Stomach smooth muscle (tissue), 2 donors: Measurements from ENCODE around the gene AMN.

Experiments
- H3K27ac ChIP-seq: one replicate; pipeline ENCODE4 v1.7.0; 2013; ENCODE audit warnings: mild to moderate bottlenecking, low read length, inconsistent platforms
- H3K27me3 ChIP-seq, 2 donors: one replicate each; pipeline ENCODE4 v1.7.0; 2013; ENCODE audit warnings: low read length in 2 of 2; ENCODE audit not compliant: insufficient read depth in 2 of 2, control insufficient read depth in 1 of 2
- H3K36me3 ChIP-seq, 2 donors: one replicate each; pipeline ENCODE4 v1.7.0; 2013; ENCODE audit warnings: low read length in 2 of 2; ENCODE audit not compliant: control insufficient read depth in 2 of 2, insufficient read depth in 2 of 2
- H3K4me1 ChIP-seq: one replicate; pipeline ENCODE4 v1.7.0; 2013; ENCODE audit warnings: low read length; ENCODE audit not compliant: control insufficient read depth, insufficient read depth
- H3K4me3 ChIP-seq, 2 donors: one replicate each; pipeline ENCODE4 v1.7.0; 2013; ENCODE audit warnings: low read length in 2 of 2
- H3K9ac ChIP-seq, 2 donors: one replicate each; pipeline ENCODE4 v1.7.0; 2013; ENCODE audit warnings: low read length in 2 of 2, mild to moderate bottlenecking in 1 of 2
- H3K9me3 ChIP-seq, 2 donors: one replicate each; pipeline ENCODE4 v1.7.0; 2013; ENCODE audit warnings: low read length in 2 of 2; ENCODE audit not compliant: control insufficient read depth in 2 of 2
- donor health status: healthy.
- donor health status: Pancreatic carcinoma.

The AMN gene

DNA sequence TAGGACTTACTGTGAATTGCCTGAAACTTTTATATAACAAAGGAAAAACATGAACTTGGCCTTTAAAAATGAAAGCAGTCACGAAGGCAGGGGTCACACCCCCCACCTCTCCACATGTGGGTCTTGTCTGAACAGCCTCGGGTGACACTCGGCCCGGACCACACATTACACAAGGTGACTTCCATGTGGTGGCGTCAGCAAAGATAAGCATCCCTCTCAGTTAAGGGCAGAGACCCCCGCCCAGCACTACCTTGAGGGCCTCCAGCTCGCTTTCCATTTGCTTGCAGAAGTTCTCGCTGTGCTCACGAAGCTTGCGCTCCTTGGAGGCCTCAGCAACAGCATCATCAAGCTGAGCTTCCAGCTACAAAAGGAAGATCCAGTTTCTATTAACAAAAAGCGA is 47.4 kb downstream of the AMN start:
- Histone ChIP-seq H3K4me1 (no peaks in the 10 kb centered on the region), H3K4me3 (no peak overlapping the region), H3K9ac (no peak overlapping the region), H3K9me3 (no peaks in the 10 kb centered on the region), H3K36me3 (peaks cover 69 to 75% of the 10 kb centered on the region in 2 donors), H3K27ac (no peak overlapping the region), H3K27me3 (no peaks in the 10 kb centered on the region)

- H3K9me3 ChIP-seq: no peaks in the 10 kb centered on the region
- H3K27me3 ChIP-seq: no peaks in the 10 kb centered on the region
- no peak overlapping the region for H3K9ac ChIP-seq
- no peaks in the 10 kb centered on the region for H3K4me1 ChIP-seq
- H3K4me3 ChIP-seq: no peak overlapping the region
- H3K27ac ChIP-seq: no peak overlapping the region
- peaks cover 69 to 73% of the 10 kb centered on the region in 2 donors for H3K36me3 ChIP-seq
These were observed 48.0 kb downstream of the AMN start for GRCh38 chr14:102970496-102970895.

DNA sequence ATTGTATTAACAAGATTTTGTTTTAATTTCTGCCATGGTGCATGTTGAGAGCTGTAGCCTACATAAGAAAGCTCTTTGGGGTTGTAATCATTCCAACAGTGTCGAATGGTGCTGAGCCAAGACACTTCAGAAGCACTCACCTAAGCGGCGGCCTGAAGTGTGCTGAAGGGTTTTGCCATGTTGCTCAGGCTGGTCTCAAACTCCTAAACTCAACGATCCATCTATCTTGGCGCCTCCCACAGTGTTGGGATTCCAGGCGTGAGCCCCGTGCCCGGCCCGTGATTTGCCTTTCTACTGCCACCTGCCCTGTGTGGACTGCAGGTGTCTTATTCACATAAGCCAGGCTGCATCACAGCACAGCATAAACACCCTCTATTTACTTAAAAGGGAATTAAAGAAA is 48.9 kb downstream of the AMN start:
- Histone ChIP-seq H3K4me1 (no peaks in the 10 kb centered on the region), H3K9ac (no peak overlapping the region), H3K27ac (no peak overlapping the region), H3K4me3 (no peak overlapping the region), H3K9me3 (no peaks in the 10 kb centered on the region), H3K27me3 (no peaks in the 10 kb centered on the region), H3K36me3 (peaks cover 64 to 76% of the 10 kb centered on the region in 2 donors)

DNA sequence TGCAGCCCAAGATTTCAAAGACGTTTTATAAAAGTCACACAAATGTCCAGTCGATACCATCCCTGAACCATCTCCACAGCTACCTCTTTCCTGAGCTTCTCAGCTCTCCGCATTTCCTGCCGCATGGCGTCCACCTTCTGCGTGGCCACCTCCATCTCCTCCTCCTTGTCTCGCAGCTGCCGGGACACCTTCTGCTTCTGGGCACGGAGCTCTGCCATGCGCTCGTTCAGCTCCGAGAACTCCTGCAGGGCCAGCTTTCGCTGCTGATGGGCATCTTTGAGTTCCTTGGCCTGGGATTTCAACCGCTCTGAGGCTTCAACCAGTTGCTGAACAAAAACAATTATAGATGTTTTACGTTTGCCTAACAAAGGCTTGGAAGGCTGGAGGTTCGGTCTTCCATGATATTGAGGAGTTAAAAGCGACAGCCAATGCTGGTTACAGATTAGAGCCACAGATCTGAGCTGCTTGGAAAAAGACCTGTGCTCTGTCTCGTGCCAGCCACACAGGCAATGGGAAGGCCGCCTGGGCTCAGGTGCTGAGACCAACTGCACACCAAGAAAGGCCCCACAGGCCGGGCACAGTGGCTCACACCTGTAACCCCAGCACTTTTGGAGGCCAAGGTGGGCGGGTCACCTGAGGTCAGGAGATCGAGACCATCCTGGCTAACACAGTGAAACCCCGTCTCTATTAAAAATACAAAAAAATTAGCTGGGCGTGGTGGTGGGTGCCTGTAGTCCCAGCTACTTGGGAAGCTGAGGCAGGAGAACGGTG is 49.6 kb downstream of the AMN start:
- Histone ChIP-seq H3K9ac (no peak overlapping the region), H3K4me3 (no peak overlapping the region), H3K4me1 (no peaks in the 10 kb centered on the region), H3K27ac (no peak overlapping the region), H3K36me3 (peaks cover 64 to 75% of the 10 kb centered on the region in 2 donors), H3K9me3 (no peaks in the 10 kb centered on the region), H3K27me3 (no peaks in the 10 kb centered on the region)

DNA sequence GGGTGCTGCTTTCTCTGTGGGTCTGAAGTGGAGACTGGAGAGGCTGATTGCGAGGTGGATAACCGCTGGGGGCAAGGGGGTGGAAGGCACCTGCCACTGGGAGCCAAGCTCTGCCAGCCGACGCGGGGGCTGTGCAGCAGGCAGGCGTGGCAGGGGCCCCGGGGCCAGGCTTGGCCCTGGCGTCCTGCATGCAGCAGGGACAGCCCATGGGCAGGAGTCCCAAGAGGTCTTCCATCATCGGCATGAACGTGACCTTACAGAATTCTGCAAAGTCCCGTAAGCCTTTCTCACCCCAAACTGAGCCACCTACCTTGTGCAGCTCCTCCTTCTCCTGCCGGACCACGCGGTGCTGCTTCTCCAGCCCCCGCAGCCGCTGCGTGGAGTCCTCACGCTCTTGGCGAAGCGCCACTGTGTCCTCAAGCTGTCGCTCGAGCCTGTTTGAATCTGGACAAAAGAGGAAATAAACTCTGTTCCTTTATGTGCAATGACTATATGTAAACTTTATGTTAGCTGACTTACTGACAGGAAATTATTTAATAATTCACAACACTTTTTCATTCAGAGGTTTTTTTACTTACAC is 51.3 kb downstream of the AMN start:
- peaks cover 63 to 71% of the 10 kb centered on the region in 2 donors for H3K36me3 ChIP-seq

GRCh38 chr14:102975662-102976061 is 53.2 kb downstream of the AMN start:
- H3K9ac ChIP-seq: no peak overlapping the region
- H3K27me3 ChIP-seq: no peaks in the 10 kb centered on the region
- no peaks in the 10 kb centered on the region for H3K9me3 ChIP-seq
- H3K4me3 ChIP-seq: no peak overlapping the region
- peaks cover 2% of the 10 kb centered on the region for H3K4me1 ChIP-seq
- peaks cover 57 to 69% of the 10 kb centered on the region in 2 donors for H3K36me3 ChIP-seq
- no peak overlapping the region for H3K27ac ChIP-seq

More for the DNA sequence above, 51.3 kb downstream of the AMN start:
- no peak overlapping the region for H3K27ac ChIP-seq
- H3K9ac ChIP-seq: no peak overlapping the region
- no peak overlapping the region for H3K4me3 ChIP-seq
- H3K9me3 ChIP-seq: no peaks in the 10 kb centered on the region
- H3K27me3 ChIP-seq: no peaks in the 10 kb centered on the region
- H3K4me1 ChIP-seq: peaks cover 2% of the 10 kb centered on the region

- no peak overlapping the region for H3K27ac ChIP-seq
- no peak overlapping the region for H3K4me3 ChIP-seq
- H3K4me1 ChIP-seq: peaks cover 2% of the 10 kb centered on the region
- H3K27me3 ChIP-seq: no peaks in the 10 kb centered on the region
- peaks cover 56 to 69% of the 10 kb centered on the region in 2 donors for H3K36me3 ChIP-seq
- H3K9ac ChIP-seq: no peak overlapping the region
- no peaks in the 10 kb centered on the region for H3K9me3 ChIP-seq
These were observed 55.0 kb downstream of the AMN start for GRCh38 chr14:102977475-102977874.

DNA sequence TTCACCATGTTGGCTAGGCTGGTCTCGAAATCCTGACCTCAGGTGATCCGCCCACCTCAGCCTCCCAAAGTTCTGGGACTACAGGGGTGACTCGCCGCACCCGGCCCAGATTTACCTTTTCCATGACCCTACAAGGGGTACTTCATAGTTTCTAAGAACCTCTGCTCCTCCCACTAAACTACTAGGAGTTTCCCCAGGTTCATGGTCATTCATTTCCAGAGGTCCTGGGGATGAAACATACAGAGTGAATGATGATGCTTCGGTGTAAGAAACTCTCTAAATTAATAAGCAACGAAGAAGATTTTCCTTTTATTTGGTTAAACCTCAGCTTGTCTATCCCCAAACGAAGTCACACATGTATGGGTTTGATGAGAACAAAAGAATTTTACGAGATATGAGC is 56.9 kb downstream of the AMN start:
- Histone ChIP-seq H3K36me3 (peaks cover 50 to 66% of the 10 kb centered on the region in 2 donors), H3K4me1 (peaks cover 2% of the 10 kb centered on the region), H3K4me3 (no peak overlapping the region), H3K9ac (no peak overlapping the region), H3K27me3 (no peaks in the 10 kb centered on the region), H3K27ac (no peak overlapping the region), H3K9me3 (no peaks in the 10 kb centered on the region)

- Histone ChIP-seq H3K4me1 (peaks cover 2% of the 10 kb centered on the region), H3K36me3 (peaks cover 53 to 67% of the 10 kb centered on the region in 2 donors), H3K9me3 (no peaks in the 10 kb centered on the region), H3K27ac (no peak overlapping the region), H3K4me3 (no peak overlapping the region), H3K27me3 (no peaks in the 10 kb centered on the region), H3K9ac (no peak overlapping the region)
These were observed 57.9 kb downstream of the AMN start for GRCh38 chr14:102980409-102980810.
